MG63 (cell line): ENCODE data around the gene SESN1. TPM values are rescaled to one million over a fixed set of nuclear protein-coding genes. Genes with fewer than 3 reads are reported as not detected.
"Not testable (repeated sequence)": the region's sequence is repeated elsewhere in the genome, so short reads cannot be mapped to it uniquely, and the experiment has no call there.

Experiments used
- DNase-seq: peaks from one replicate; pipeline ENCODE4 v3.0.0-alpha.2; 2020
- H3K27me3 ChIP-seq: fragments of 250-450 bp; sonication (Bioruptor Pico); 2 replicates; pipeline ENCODE4 v1.5.1; 2020; ENCODE audit warnings: mild to moderate bottlenecking, moderate library complexity
- H3K36me3 ChIP-seq: fragments of 250-450 bp; sonication (Bioruptor Pico); 2 replicates; pipeline ENCODE4 v1.5.1; 2020; ENCODE audit warnings: mild to moderate bottlenecking, moderate library complexity
- H3K4me3 ChIP-seq: fragments of 250-450 bp; sonication (Bioruptor Pico); 2 replicates; pipeline ENCODE4 v1.5.1; 2020; ENCODE audit warnings: mild to moderate bottlenecking, moderate library complexity
- H3K9me3 ChIP-seq: fragments of 250-450 bp; sonication (Bioruptor Pico); 2 replicates; pipeline ENCODE4 v1.5.1; 2020; ENCODE audit warnings: mild to moderate bottlenecking, moderate library complexity
- total RNA-seq: library from RNA; depleted of rRNA; stranded (reverse); fragments of >200 nt; shearing (Covaris generic); gene quantifications from 2 replicates; pipeline ENCODE4 v1.2.3, GENCODE V29; 2014; ENCODE audit warnings: low replicate concordance

Gene SESN1
- total RNA-seq, 1 experiment from 2014 or later: 6.1 TPM

- no peaks in the 10 kb centered on the region for H3K27me3 ChIP-seq
- no peak overlapping the region for H3K4me3 ChIP-seq
- peak; percentile 3 for DNase-seq
- no peaks in the 10 kb centered on the region for H3K36me3 ChIP-seq
- H3K9me3 ChIP-seq: no peaks in the 10 kb centered on the region
Measured at GRCh38 chr6:109002051-109002697, 92.5 kb downstream of the SESN1 start.

GRCh38 chr6:109001291-109001894 lies 93.3 kb downstream of the SESN1 start:
- Histone ChIP-seq H3K4me3 (no peak overlapping the region), H3K36me3 (no peaks in the 10 kb centered on the region), H3K9me3 (no peaks in the 10 kb centered on the region), H3K27me3 (no peaks in the 10 kb centered on the region)
- DNase-seq: no peak

GRCh38 chr6:109000289-109000688 lies 94.4 kb downstream of the SESN1 start:
- no peaks in the 10 kb centered on the region for H3K9me3 ChIP-seq
- no peak overlapping the region for H3K4me3 ChIP-seq
- DNase-seq: no peak
- H3K36me3 ChIP-seq: no peaks in the 10 kb centered on the region
- no peaks in the 10 kb centered on the region for H3K27me3 ChIP-seq

GRCh38 chr6:108999428-108999827 lies 95.2 kb downstream of the SESN1 start:
- no peak for DNase-seq
- no peaks in the 10 kb centered on the region for H3K27me3 ChIP-seq
- no peaks in the 10 kb centered on the region for H3K36me3 ChIP-seq
- H3K4me3 ChIP-seq: no peak overlapping the region
- H3K9me3 ChIP-seq: no peaks in the 10 kb centered on the region

GRCh38 chr6:108998485-108998884 lies 96.2 kb downstream of the SESN1 start:
- no peak overlapping the region for H3K4me3 ChIP-seq

GRCh38 chr6:108996208-108996607 lies 98.4 kb downstream of the SESN1 start:
- no peaks in the 10 kb centered on the region for H3K27me3 ChIP-seq
- H3K36me3 ChIP-seq: no peaks in the 10 kb centered on the region
- no peak for DNase-seq

More at GRCh38 chr6:108998485-108998884, 96.2 kb downstream of the SESN1 start:
- no peaks in the 10 kb centered on the region for H3K9me3 ChIP-seq
- H3K27me3 ChIP-seq: no peaks in the 10 kb centered on the region
- no peaks in the 10 kb centered on the region for H3K36me3 ChIP-seq
- no peak for DNase-seq

GRCh38 chr6:108995296-108995695 lies 99.3 kb downstream of the SESN1 start:
- Histone ChIP-seq H3K9me3 (no peaks in the 10 kb centered on the region), H3K36me3 (no peaks in the 10 kb centered on the region), H3K27me3 (no peaks in the 10 kb centered on the region)

More at GRCh38 chr6:108996208-108996607, 98.4 kb downstream of the SESN1 start:
- H3K4me3 ChIP-seq: no peak overlapping the region
- no peaks in the 10 kb centered on the region for H3K9me3 ChIP-seq

GRCh38 chr6:108993876-108994275 lies 100.8 kb downstream of the SESN1 start:
- Histone ChIP-seq H3K9me3 (no peaks in the 10 kb centered on the region), H3K4me3 (no peak overlapping the region), H3K36me3 (no peaks in the 10 kb centered on the region), H3K27me3 (no peaks in the 10 kb centered on the region)
- DNase-seq: no peak

More at GRCh38 chr6:108995296-108995695, 99.3 kb downstream of the SESN1 start:
- no peak overlapping the region for H3K4me3 ChIP-seq
- no peak for DNase-seq

GRCh38 chr6:108989700-108990099 lies 104.9 kb downstream of the SESN1 start:
- no peaks in the 10 kb centered on the region for H3K36me3 ChIP-seq
- DNase-seq: no peak
- H3K4me3 ChIP-seq: no peak overlapping the region
- H3K27me3 ChIP-seq: no peaks in the 10 kb centered on the region
- H3K9me3 ChIP-seq: no peaks in the 10 kb centered on the region

GRCh38 chr6:108988765-108989164 lies 105.9 kb downstream of the SESN1 start:
- no peak for DNase-seq
- Histone ChIP-seq H3K9me3 (no peaks in the 10 kb centered on the region), H3K27me3 (no peaks in the 10 kb centered on the region), H3K36me3 (no peaks in the 10 kb centered on the region), H3K4me3 (no peak overlapping the region)

GRCh38 chr6:108988296-108988695 lies 106.3 kb downstream of the SESN1 start:
- no peak for DNase-seq
- no peaks in the 10 kb centered on the region for H3K9me3 ChIP-seq
- no peak overlapping the region for H3K4me3 ChIP-seq
- H3K27me3 ChIP-seq: no peaks in the 10 kb centered on the region
- no peaks in the 10 kb centered on the region for H3K36me3 ChIP-seq

GRCh38 chr6:108987156-108987555 lies 107.5 kb downstream of the SESN1 start:
- Histone ChIP-seq H3K36me3 (no peaks in the 10 kb centered on the region), H3K27me3 (no peaks in the 10 kb centered on the region), H3K4me3 (no peak overlapping the region), H3K9me3 (no peaks in the 10 kb centered on the region)
- no peak for DNase-seq

- Histone ChIP-seq H3K27me3 (no peaks in the 10 kb centered on the region), H3K36me3 (no peaks in the 10 kb centered on the region), H3K9me3 (no peaks in the 10 kb centered on the region), H3K4me3 (no peak overlapping the region)
- DNase-seq: no peak
Measured at GRCh38 chr6:108985301-108985700, 109.3 kb downstream of the SESN1 start.

- Histone ChIP-seq H3K27me3 (no peaks in the 10 kb centered on the region), H3K4me3 (no peak overlapping the region)
- no peak for DNase-seq
Measured at GRCh38 chr6:108983151-108983550, 111.5 kb downstream of the SESN1 start.

GRCh38 chr6:108982154-108983113 lies 112.2 kb downstream of the SESN1 start:
- Histone ChIP-seq H3K4me3 (no peak overlapping the region), H3K27me3 (no peaks in the 10 kb centered on the region), H3K36me3 (no peaks in the 10 kb centered on the region), H3K9me3 (no peaks in the 10 kb centered on the region)
- DNase-seq: no peak

More at GRCh38 chr6:108983151-108983550, 111.5 kb downstream of the SESN1 start:
- H3K9me3 ChIP-seq: no peaks in the 10 kb centered on the region
- H3K36me3 ChIP-seq: no peaks in the 10 kb centered on the region

GRCh38 chr6:108978638-108979037 lies 116.0 kb downstream of the SESN1 start:
- not testable (repeated sequence) for H3K36me3 ChIP-seq, H3K27me3 ChIP-seq, DNase-seq, H3K9me3 ChIP-seq, H3K4me3 ChIP-seq

GRCh38 chr6:108974201-108974600 lies 120.4 kb downstream of the SESN1 start:
- H3K27me3 ChIP-seq: no peaks in the 10 kb centered on the region
- H3K4me3 ChIP-seq: no peak overlapping the region
- no peaks in the 10 kb centered on the region for H3K36me3 ChIP-seq
- DNase-seq: no peak
- no peaks in the 10 kb centered on the region for H3K9me3 ChIP-seq
